PC-9 (cell line): ENCODE results near the gene TCN1. TPM values are rescaled to one million over a fixed set of nuclear protein-coding genes. Genes with fewer than 3 reads are reported as not detected.
"Not testable (repeated sequence)": the region's sequence is repeated elsewhere in the genome, so short reads cannot be mapped to it uniquely, and the experiment has no call there.

Source experiments
- Bru-seq: library from RNA; stranded (reverse); fragments of 400-500 nt; gene quantifications from one replicate; lab custom pipeline; 2021; lab: Mats Ljungman, UMichigan
- BruChase-seq, 2 experiments: library from RNA; stranded (reverse); fragments of 400-500 nt; gene quantifications; one replicate each; lab custom pipeline; 2021; lab: Mats Ljungman, UMichigan
- BruUV-seq: library from RNA; stranded (reverse); fragments of 400-500 nt; replicated peaks from 2 replicates; lab custom pipeline; 2021; lab: Mats Ljungman, UMichigan
- CTCF ChIA-PET: fragments of 300-600 bp; sonication (Branson Sonifier 250); formaldehyde crosslinking; loops from one replicate; lab custom pipeline; 2022; ENCODE audit warnings: antibody characterized with exemption; lab: Charles Lee
- POLR2A ChIA-PET: fragments of 300-600 bp; sonication (Branson Sonifier 250); formaldehyde crosslinking; loops from one replicate; lab custom pipeline; 2022; ENCODE audit warnings: antibody characterized with exemption; ENCODE audit not compliant: unreplicated experiment; lab: Charles Lee
- DNase-seq, 2 experiments: peaks; one replicate each; pipeline versions ENCODE4 v3.0.0 to v3.0.0-alpha.2; 2015 to 2022; ENCODE audit warnings: mixed read lengths in 1 of 2
- H2AFZ ChIP-seq: fragments of 200-600 bp; sonication (generic); 2 replicates; pipeline ENCODE4 v1.8.1; 2017; ENCODE audit warnings: antibody characterized with exemption
- H3F3A ChIP-seq: fragments of 200-600 bp; sonication (generic); 2 replicates; pipeline ENCODE4 v1.8.1; 2017; ENCODE audit warnings: antibody characterized with exemption, mild to moderate bottlenecking, low read depth; ENCODE audit not compliant: insufficient read depth
- H3K27ac ChIP-seq: fragments of 200-600 bp; sonication (generic); 2 replicates; pipeline ENCODE4 v1.6.1; 2016; ENCODE audit warnings: mixed run types
- H3K27me3 ChIP-seq: fragments of 200-600 bp; sonication (generic); 2 replicates; pipeline ENCODE4 v1.6.1; 2016; ENCODE audit warnings: low read depth, mixed run types; ENCODE audit not compliant: insufficient read depth
- H3K36me3 ChIP-seq: fragments of 200-600 bp; sonication (generic); 2 replicates; pipeline ENCODE4 v1.6.1; 2016; ENCODE audit warnings: low read depth, mixed run types
- H3K4me1 ChIP-seq: fragments of 200-600 bp; sonication (generic); replicated peaks from 2 replicates; pipeline ENCODE4 v1.6.1; 2016; ENCODE audit warnings: mixed run types; ENCODE audit not compliant: insufficient read depth
- H3K4me2 ChIP-seq: fragments of 200-600 bp; sonication (generic); 2 replicates; pipeline ENCODE4 v1.6.1; 2017; ENCODE audit warnings: mixed run types
- H3K4me3 ChIP-seq: fragments of 200-600 bp; sonication (generic); 2 replicates; pipeline ENCODE4 v1.6.1; 2016; ENCODE audit warnings: mixed run types
- H3K79me2 ChIP-seq: fragments of 200-600 bp; sonication (generic); 2 replicates; pipeline ENCODE4 v1.6.1; 2017; ENCODE audit warnings: low read depth, mixed run types
- H3K9me2 ChIP-seq: fragments of 200-600 bp; sonication (generic); 2 replicates; pipeline ENCODE4 v1.8.1; 2017; ENCODE audit warnings: mild to moderate bottlenecking; ENCODE audit not compliant: insufficient read depth
- H3K9me3 ChIP-seq: fragments of 200-600 bp; sonication (generic); 2 replicates; pipeline ENCODE4 v1.8.1; 2016; ENCODE audit warnings: low read depth; ENCODE audit not compliant: insufficient read depth
- H4K20me1 ChIP-seq: fragments of 200-600 bp; sonication (generic); 2 replicates; pipeline ENCODE4 v1.8.1; 2017; ENCODE audit not compliant: insufficient read depth
- EZH2 ChIP-seq: fragments of 200-600 bp; sonication (generic); IDR thresholded peaks from 2 replicates; pipeline ENCODE4 v1.8.0; 2017; ENCODE audit warnings: antibody characterized with exemption, low read depth
- intact Hi-C: fragments of 100-400 bp; cut with micrococcal nuclease; formaldehyde crosslinking; loops from one replicate; pipeline ENCODE4 v1.10.0; 2022; ENCODE audit not compliant: unreplicated experiment
- long read RNA-seq: library from polyadenylated mRNA; stranded (forward); transcript quantifications from one replicate; pipeline ENCODE4 v2.0.0, GENCODE V29; 2022
- total RNA-seq: library from RNA; stranded (reverse); gene quantifications from 2 replicates; pipeline ENCODE4 v1.2.3, GENCODE V29; 2021
- TF ChIP-seq, protein P1 (sequence below): fragments of 200-600 bp; sonication (generic); conservative IDR thresholded peaks from 2 replicates; pipeline ENCODE4 v1.6.1; 2017; ENCODE audit warnings: mixed run types, antibody characterized with exemption, mild to moderate bottlenecking, moderate library complexity

TCN1 gene, protein sequence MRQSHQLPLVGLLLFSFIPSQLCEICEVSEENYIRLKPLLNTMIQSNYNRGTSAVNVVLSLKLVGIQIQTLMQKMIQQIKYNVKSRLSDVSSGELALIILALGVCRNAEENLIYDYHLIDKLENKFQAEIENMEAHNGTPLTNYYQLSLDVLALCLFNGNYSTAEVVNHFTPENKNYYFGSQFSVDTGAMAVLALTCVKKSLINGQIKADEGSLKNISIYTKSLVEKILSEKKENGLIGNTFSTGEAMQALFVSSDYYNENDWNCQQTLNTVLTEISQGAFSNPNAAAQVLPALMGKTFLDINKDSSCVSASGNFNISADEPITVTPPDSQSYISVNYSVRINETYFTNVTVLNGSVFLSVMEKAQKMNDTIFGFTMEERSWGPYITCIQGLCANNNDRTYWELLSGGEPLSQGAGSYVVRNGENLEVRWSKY
- total RNA-seq (1.4 and 2.0 TPM in 2 replicates), Bru-seq, nascent RNA (percentile 31 among the genes with signal in this experiment), BruChase-seq, experiment 1, labeled RNA remaining after a 2-hour chase (percentile 16 among the genes with signal in this experiment), BruChase-seq, experiment 2, labeled RNA remaining after a 6-hour chase (percentile 40 among the genes with signal in this experiment)
- long read RNA-seq, partial matches to known transcripts = 1 of 3 reads
- long read RNA-seq, other reads (novel, unspliced or antisense) = 0 of 3 reads

DNA sequence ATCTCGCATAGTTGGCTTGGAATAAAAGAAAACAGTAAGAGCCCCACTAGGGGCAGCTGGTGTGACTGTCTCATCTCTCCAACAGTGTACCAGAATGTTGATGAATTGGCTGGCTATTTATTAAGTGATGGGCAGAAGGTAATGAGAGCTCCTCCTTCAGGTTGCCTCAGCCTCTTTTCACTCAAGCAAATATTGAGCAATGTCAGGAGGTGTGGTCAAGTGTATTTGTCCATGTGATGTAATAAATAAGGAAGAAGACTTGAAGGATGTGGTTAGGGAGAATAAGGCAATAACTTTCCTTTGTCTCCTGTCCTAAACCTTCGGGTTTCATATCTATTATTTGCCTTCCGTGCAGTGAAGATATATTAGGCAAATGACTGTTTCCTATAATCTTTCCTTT, at the start of gene TCN1:
Gene TCN1, minus strand, starts transcription at position 91 of the 400 bp plus-strand sequence. Its CDS starts 17 bp downstream, at position 74.
- no peaks in the 10 kb centered on the region; the same call in 1 of the 2 replicates for H3K9me3 ChIP-seq
- H3K4me3 ChIP-seq = no peak within 1 kb of the TSS
- no peaks in the 10 kb centered on the region for H3K79me2 ChIP-seq
- H2AFZ ChIP-seq = no peak within 1 kb of the TSS
- H3F3A ChIP-seq = peaks cover 11% of the 10 kb centered on the region; the same call in 1 of the 2 replicates
- TF ChIP-seq, protein P1, sequence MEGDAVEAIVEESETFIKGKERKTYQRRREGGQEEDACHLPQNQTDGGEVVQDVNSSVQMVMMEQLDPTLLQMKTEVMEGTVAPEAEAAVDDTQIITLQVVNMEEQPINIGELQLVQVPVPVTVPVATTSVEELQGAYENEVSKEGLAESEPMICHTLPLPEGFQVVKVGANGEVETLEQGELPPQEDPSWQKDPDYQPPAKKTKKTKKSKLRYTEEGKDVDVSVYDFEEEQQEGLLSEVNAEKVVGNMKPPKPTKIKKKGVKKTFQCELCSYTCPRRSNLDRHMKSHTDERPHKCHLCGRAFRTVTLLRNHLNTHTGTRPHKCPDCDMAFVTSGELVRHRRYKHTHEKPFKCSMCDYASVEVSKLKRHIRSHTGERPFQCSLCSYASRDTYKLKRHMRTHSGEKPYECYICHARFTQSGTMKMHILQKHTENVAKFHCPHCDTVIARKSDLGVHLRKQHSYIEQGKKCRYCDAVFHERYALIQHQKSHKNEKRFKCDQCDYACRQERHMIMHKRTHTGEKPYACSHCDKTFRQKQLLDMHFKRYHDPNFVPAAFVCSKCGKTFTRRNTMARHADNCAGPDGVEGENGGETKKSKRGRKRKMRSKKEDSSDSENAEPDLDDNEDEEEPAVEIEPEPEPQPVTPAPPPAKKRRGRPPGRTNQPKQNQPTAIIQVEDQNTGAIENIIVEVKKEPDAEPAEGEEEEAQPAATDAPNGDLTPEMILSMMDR = no peak
- TF ChIP-seq EZH2 = no peak
- no peaks in the 10 kb centered on the region for H4K20me1 ChIP-seq
- peaks cover 20% of the 10 kb centered on the region for H3K4me1 ChIP-seq
- intact Hi-C loops = no loop called here
- no peaks in the 10 kb centered on the region for H3K36me3 ChIP-seq
- no peaks in the 10 kb centered on the region for H3K9me2 ChIP-seq
- DNase-seq = peak in 1 of 2 experiments; percentile 67
- 0 out of 2 replicates have a peak within 1 kb of the TSS, but pooled peaks have one; percentile 27 for H3K27ac ChIP-seq
- POLR2A ChIA-PET = interaction anchor here (0.7 kb wide), 1 partner anchor 1490 kb away, joined by 6 read pairs; no protein-coding TSS in a partner anchor
- no TSS peak for BruUV-seq
- H3K27me3 ChIP-seq = no peaks in the 10 kb centered on the region
- CTCF ChIA-PET = interaction anchor here (0.6 kb wide), 1 partner anchor 143 kb away, joined by 3 read pairs; no protein-coding TSS in a partner anchor
- H3K4me2 ChIP-seq = no peak within 1 kb of the TSS

DNA sequence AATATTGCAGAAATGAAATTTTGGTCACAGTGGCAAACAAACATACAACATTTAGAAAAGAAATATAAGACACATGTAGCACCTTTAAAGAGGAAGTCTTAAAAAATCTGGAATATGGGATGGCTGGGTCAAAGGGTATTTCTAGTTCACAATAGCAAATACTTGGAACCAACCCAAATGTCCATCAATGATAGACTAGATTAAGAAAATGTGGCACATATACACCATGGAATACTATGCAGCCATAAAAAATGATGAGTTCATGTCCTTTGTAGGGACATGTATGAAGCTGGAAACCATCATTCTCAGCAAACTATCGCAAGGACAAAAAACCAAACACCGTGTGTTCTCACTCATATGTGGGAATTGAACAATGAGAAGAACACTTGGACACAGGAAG, 37.3 kb upstream of the TCN1 start:
- H4K20me1 ChIP-seq, H3K36me3 ChIP-seq, BruUV-seq, CTCF ChIA-PET, intact Hi-C loops, DNase-seq, H3K27me3 ChIP-seq, H3K9me2 ChIP-seq, H3K9me3 ChIP-seq, H2AFZ ChIP-seq, H3K79me2 ChIP-seq, H3K4me3 ChIP-seq, H3K4me1 ChIP-seq, H3F3A ChIP-seq, H3K27ac ChIP-seq, H3K4me2 ChIP-seq, POLR2A ChIA-PET: not testable (repeated sequence)

DNA sequence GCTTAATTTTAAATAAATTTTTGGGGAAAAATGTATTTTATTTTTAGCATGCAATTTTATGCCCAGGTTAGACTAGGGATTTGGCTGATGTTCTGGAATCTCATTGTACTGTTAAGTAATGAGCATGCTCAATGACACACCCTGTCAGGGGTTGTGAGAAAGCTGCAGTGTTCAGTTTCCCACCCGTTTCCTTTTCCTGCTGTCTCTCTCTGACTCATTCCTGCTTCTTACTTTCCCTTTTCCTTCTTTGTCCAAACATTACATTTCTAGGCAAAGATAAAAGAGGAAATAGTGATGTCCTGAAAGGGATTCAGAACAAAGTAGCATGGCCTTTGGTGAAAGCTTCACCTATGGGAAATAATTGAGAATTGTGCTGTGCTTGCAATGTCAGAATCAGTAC, 35.0 kb upstream of the TCN1 start:
- Histone ChIP-seq H3K27me3 (no peaks in the 10 kb centered on the region; the same call in 1 of the 2 replicates), H3K9me3 (no peaks in the 10 kb centered on the region), H3K79me2 (no peaks in the 10 kb centered on the region), H3K27ac (peak overlapping the region; percentile 20; the same call in 1 of the 2 replicates), H4K20me1 (no peaks in the 10 kb centered on the region), H3K4me3 (no peak overlapping the region), H2AFZ (no peak overlapping the region), H3K4me2 (no peak overlapping the region), H3K9me2 (no peaks in the 10 kb centered on the region; the same call in 1 of the 2 replicates), H3F3A (no peaks in the 10 kb centered on the region), H3K36me3 (no peaks in the 10 kb centered on the region), H3K4me1 (no peaks in the 10 kb centered on the region)
- TF ChIP-seq, protein P1 = no peak
- TF ChIP-seq EZH2 = no peak
- BruUV-seq = no TSS peak
- ChIA-PET POLR2A (no interaction called here), CTCF (interaction anchor here (0.6 to 0.7 kb wide), 2 partner anchors 18 to 140 kb away, joined by 3 to 4 read pairs; no protein-coding TSS in a partner anchor)
- DNase-seq = peak; percentile 56 to 60
- intact Hi-C loops = loop anchor here (1.0 kb wide), 1 partner anchor 44 kb away; no protein-coding TSS in a partner anchor
